Ectodermal cell (in vitro differentiated cells): ENCODE results near the gene ESAM.

Experiments
- H3K27ac ChIP-seq: 2 replicates; pipeline ENCODE4 v1.7.0; 2013; ENCODE audit warnings: mild to moderate bottlenecking, low read depth, low read length; ENCODE audit not compliant: insufficient read depth, poor library complexity, severe bottlenecking
- H3K27me3 ChIP-seq: 2 replicates; pipeline ENCODE4 v1.7.0; 2013; ENCODE audit warnings: mild to moderate bottlenecking, low read length; ENCODE audit not compliant: insufficient read depth, control insufficient read depth, poor library complexity, severe bottlenecking
- H3K36me3 ChIP-seq: one replicate; pipeline ENCODE4 v1.7.0; 2013; ENCODE audit warnings: low read length; ENCODE audit not compliant: control insufficient read depth, insufficient read depth
- H3K4me1 ChIP-seq: one replicate; pipeline ENCODE4 v1.7.0; 2013; ENCODE audit warnings: low read length; ENCODE audit not compliant: control insufficient read depth, insufficient read depth
- H3K4me3 ChIP-seq: 2 replicates; pipeline ENCODE4 v1.7.0; 2013; ENCODE audit warnings: low read depth, low read length, control low read depth; ENCODE audit not compliant: insufficient read depth
- H3K9me3 ChIP-seq: 2 replicates; pipeline ENCODE4 v1.7.0; 2013; ENCODE audit warnings: mild to moderate bottlenecking, low read length, moderate library complexity; ENCODE audit not compliant: control insufficient read depth
- WGBS, 2 experiments: methylation state at CpG; one replicate each; pipeline ENCODE4 v1.1.7; 2013; ENCODE audit warnings: missing lambda C conversion rate in 2 of 2; 5-methylcytosine and 5-hydroxymethylcytosine counted together

ESAM gene

DNA sequence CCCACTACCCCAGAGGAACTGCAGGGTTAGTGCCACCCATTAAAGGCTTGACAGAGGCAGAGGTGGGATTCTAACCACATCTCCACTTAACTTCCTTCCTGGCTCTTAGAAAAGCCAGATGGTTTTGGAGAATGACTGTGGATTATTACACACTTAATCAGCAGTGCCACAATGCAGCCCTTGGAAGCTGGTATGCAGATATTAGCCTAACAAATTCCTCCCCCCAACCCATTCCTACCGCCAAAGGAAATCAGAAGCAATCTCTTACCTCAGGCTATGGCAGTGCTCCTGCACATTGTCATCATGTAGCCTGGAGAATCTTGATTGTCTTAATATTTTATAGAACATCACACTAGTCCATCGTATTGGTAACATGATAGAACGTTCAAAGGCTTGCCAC, 45.5 kb downstream of the ESAM start:
- Histone ChIP-seq H3K27me3 (peaks cover 66% of the 10 kb centered on the region), H3K36me3 (no peaks in the 10 kb centered on the region), H3K9me3 (no peaks in the 10 kb centered on the region), H3K27ac (no peak overlapping the region), H3K4me3 (no peak overlapping the region), H3K4me1 (peaks cover 20% of the 10 kb centered on the region)
- 70 to 78% methylated on average over 3 of the region's 3 CpGs for WGBS, 2 experiments

- no peak overlapping the region for H3K4me3 ChIP-seq
- WGBS, 2 experiments = 91% methylated on average over 2 to 3 of the region's 3 CpGs
- H3K27ac ChIP-seq = no peak overlapping the region
- H3K4me1 ChIP-seq = no peaks in the 10 kb centered on the region
- H3K36me3 ChIP-seq = no peaks in the 10 kb centered on the region
- peaks cover 24% of the 10 kb centered on the region for H3K27me3 ChIP-seq
- no peaks in the 10 kb centered on the region for H3K9me3 ChIP-seq
Measured at GRCh38 chr11:124712392-124712791, 49.7 kb downstream of the ESAM start.

- 90 to 93% methylated on average over 4 of the region's 4 CpGs for WGBS, 2 experiments
- no peaks in the 10 kb centered on the region for H3K9me3 ChIP-seq
- H3K36me3 ChIP-seq = no peaks in the 10 kb centered on the region
- H3K4me3 ChIP-seq = no peak overlapping the region
- no peaks in the 10 kb centered on the region for H3K4me1 ChIP-seq
- no peaks in the 10 kb centered on the region for H3K27me3 ChIP-seq
- H3K27ac ChIP-seq = no peak overlapping the region
Measured at GRCh38 chr11:124707829-124708228, 54.3 kb downstream of the ESAM start.
